Amniotic epithelial cell (primary cell): ENCODE measurements around the gene VAV2.

Experiments
- DNase-seq: peaks from one replicate; pipeline ENCODE4 v3.0.0-alpha.2; 2010; ENCODE audit warnings: low read depth

VAV2 gene

GRCh38 chr9:134026981-134027380 lies 34.9 kb upstream of the VAV2 start:
- no peak for DNase-seq

- no peak for DNase-seq
Measured at GRCh38 chr9:134026581-134026980, 34.5 kb upstream of the VAV2 start.

GRCh38 chr9:134025606-134026541 lies 33.8 kb upstream of the VAV2 start:
- DNase-seq = peak; percentile 37

GRCh38 chr9:134024828-134025605 lies 32.9 kb upstream of the VAV2 start, which contains the start of gene BRD3OS:
Gene BRD3OS, plus strand, starts transcription at chr9:134025481. Its CDS starts 1,267 bp downstream, at chr9:134026748.
- DNase-seq = peak; percentile 100

GRCh38 chr9:134024214-134024792 lies 32.2 kb upstream of the VAV2 start:
- DNase-seq = no peak

GRCh38 chr9:134014946-134015345 lies 22.8 kb upstream of the VAV2 start:
- no peak for DNase-seq

GRCh38 chr9:134011401-134011800 lies 19.3 kb upstream of the VAV2 start:
- DNase-seq = no peak

GRCh38 chr9:134010310-134011173 lies 18.4 kb upstream of the VAV2 start:
- no peak for DNase-seq

GRCh38 chr9:134007571-134007970 lies 15.4 kb upstream of the VAV2 start:
- DNase-seq = no peak

GRCh38 chr9:134007150-134007549 lies 15.0 kb upstream of the VAV2 start:
- no peak for DNase-seq

GRCh38 chr9:134005381-134005780 lies 13.3 kb upstream of the VAV2 start:
- no peak for DNase-seq

GRCh38 chr9:134004881-134005280 lies 12.8 kb upstream of the VAV2 start:
- DNase-seq = no peak

GRCh38 chr9:134004131-134004873 lies 12.2 kb upstream of the VAV2 start:
- no peak for DNase-seq

GRCh38 chr9:134003237-134003636 lies 11.1 kb upstream of the VAV2 start:
- no peak for DNase-seq

- no peak for DNase-seq
Measured at GRCh38 chr9:134002796-134003195, 10.7 kb upstream of the VAV2 start.

GRCh38 chr9:133999851-134000265 lies 7.7 kb upstream of the VAV2 start:
- no peak for DNase-seq

GRCh38 chr9:133998915-133999595 lies 6.9 kb upstream of the VAV2 start:
- DNase-seq = peak; percentile 52

GRCh38 chr9:133997584-133997983 lies 5.5 kb upstream of the VAV2 start:
- no peak for DNase-seq

GRCh38 chr9:133996531-133997520 lies 4.7 kb upstream of the VAV2 start:
- no peak for DNase-seq
